GM23338 (cell line): ENCODE data around the gene PAX5. TPM values are rescaled to one million over a fixed set of nuclear protein-coding genes. Genes with fewer than 3 reads are reported as not detected.

ENCODE experiments used
- ATAC-seq: fragments of 200-7000 bp; cut with Tn5 transposase; 3 replicates; pipeline ENCODE4 v1.9.1; 2020
- DNase-seq: peaks from one replicate; pipeline ENCODE4 v3.0.0-alpha.2; 2015; ENCODE audit warnings: low spot score
- H2AFZ ChIP-seq: fragments of 200-600 bp; sonication (generic); 2 replicates; pipeline ENCODE4 v1.8.0; 2016; ENCODE audit warnings: antibody characterized with exemption, mild to moderate bottlenecking, moderate library complexity
- H3F3A ChIP-seq: fragments of 200-600 bp; sonication (generic); replicated peaks from 2 replicates; pipeline ENCODE4 v1.8.0; 2017; ENCODE audit warnings: antibody characterized with exemption, mixed run types, low read depth
- H3K27ac ChIP-seq: fragments of 200-600 bp; sonication (generic); 2 replicates; pipeline ENCODE4 v1.6.1; 2016; ENCODE audit warnings: low read depth
- H3K27me3 ChIP-seq: fragments of 200-600 bp; sonication (generic); 2 replicates; pipeline ENCODE4 v1.8.0; 2016; ENCODE audit warnings: mild to moderate bottlenecking, mixed run types, moderate library complexity; ENCODE audit not compliant: insufficient read depth
- H3K36me3 ChIP-seq: fragments of 200-600 bp; sonication (generic); 2 replicates; pipeline ENCODE4 v1.8.0; 2016; ENCODE audit warnings: mild to moderate bottlenecking; ENCODE audit not compliant: insufficient read depth
- H3K4me1 ChIP-seq: fragments of 200-600 bp; sonication (generic); 2 replicates; pipeline ENCODE4 v1.8.0; 2016; ENCODE audit warnings: mild to moderate bottlenecking, moderate library complexity; ENCODE audit not compliant: insufficient read depth
- H3K4me2 ChIP-seq: fragments of 200-600 bp; sonication (generic); 2 replicates; pipeline ENCODE4 v1.7.1; 2017; ENCODE audit warnings: mixed run types
- H3K4me3 ChIP-seq: fragments of 200-600 bp; sonication (generic); 2 replicates; pipeline ENCODE4 v1.6.1; 2016; ENCODE audit warnings: mixed run types
- H3K79me2 ChIP-seq: fragments of 200-600 bp; sonication (generic); replicated peaks from 2 replicates; pipeline ENCODE4 v1.8.0; 2017; ENCODE audit warnings: mild to moderate bottlenecking; ENCODE audit not compliant: insufficient read depth
- H3K9me2 ChIP-seq: fragments of 200-600 bp; sonication (generic); 2 replicates; pipeline ENCODE4 v1.8.0; 2017; ENCODE audit not compliant: insufficient read depth
- H4K20me1 ChIP-seq: fragments of 200-600 bp; sonication (generic); replicated peaks from 2 replicates; pipeline ENCODE4 v1.8.0; 2017; ENCODE audit warnings: mild to moderate bottlenecking; ENCODE audit not compliant: insufficient read depth
- H3K27ac Mint-ChIP-seq: 2 replicates; pipeline ENCODE4 v1.8.0; 2020; ENCODE audit warnings: inconsistent platforms, mild to moderate bottlenecking, moderate library complexity, mixed read lengths
- H3K27me3 Mint-ChIP-seq: 3 replicates; pipeline ENCODE4 v1.8.0; 2022; ENCODE audit warnings: low read depth, mild to moderate bottlenecking, moderate library complexity, mixed read lengths, inconsistent platforms; ENCODE audit not compliant: insufficient read depth, poor library complexity
- H3K36me3 Mint-ChIP-seq: 3 replicates; pipeline ENCODE4 v1.8.0; 2021; ENCODE audit warnings: low read depth, mild to moderate bottlenecking, inconsistent platforms, moderate library complexity, mixed read lengths
- H3K4me1 Mint-ChIP-seq: 3 replicates; pipeline ENCODE4 v1.8.0; 2020; ENCODE audit warnings: mild to moderate bottlenecking, inconsistent platforms, mixed read lengths
- H3K4me3 Mint-ChIP-seq: 3 replicates; pipeline ENCODE4 v1.8.0; 2021; ENCODE audit warnings: moderate library complexity, mild to moderate bottlenecking, inconsistent platforms, mixed read lengths
- H3K9me3 Mint-ChIP-seq: 3 replicates; pipeline ENCODE4 v1.8.0; 2020; ENCODE audit warnings: moderate library complexity, mild to moderate bottlenecking, inconsistent platforms, mixed read lengths
- CREB1 ChIP-seq: fragments of 250-450 bp; sonication (Bioruptor Pico); IDR thresholded peaks from 2 replicates; pipeline ENCODE4 v1.5.0; 2020; ENCODE audit warnings: low read depth, mild to moderate bottlenecking, moderate library complexity
- EZH2 ChIP-seq: fragments of 200-600 bp; sonication (generic); IDR thresholded peaks from one replicate; pipeline ENCODE4 v1.8.0; 2017; ENCODE audit warnings: antibody characterized with exemption, mild to moderate bottlenecking, low read depth; ENCODE audit not compliant: unreplicated experiment
- EZH2phosphoT487 ChIP-seq: fragments of 200-600 bp; sonication (generic); IDR thresholded peaks from one replicate; pipeline ENCODE4 v1.8.1; 2018; ENCODE audit warnings: antibody characterized with exemption; ENCODE audit not compliant: unreplicated experiment
- JUNB ChIP-seq: IDR thresholded peaks from one replicate; pipeline ENCODE4 v1.6.1; 2016; ENCODE audit warnings: antibody characterized with exemption; ENCODE audit not compliant: unreplicated experiment
- NANOG ChIP-seq: IDR thresholded peaks from 2 replicates; pipeline ENCODE4 v1.6.1; 2016; ENCODE audit warnings: antibody characterized with exemption, borderline replicate concordance
- POLR2AphosphoS5 ChIP-seq: IDR thresholded peaks from 2 replicates; pipeline ENCODE4 v1.6.1; 2016; ENCODE audit warnings: antibody characterized with exemption, low read depth
- STAT1 ChIP-seq: IDR thresholded peaks from one replicate; pipeline ENCODE4 v1.6.1; 2016; ENCODE audit warnings: antibody characterized with exemption; ENCODE audit not compliant: unreplicated experiment
- ZNF114 ChIP-seq: fragments of 250-450 bp; sonication (Bioruptor Pico); IDR thresholded peaks from 2 replicates; pipeline ENCODE4 v1.5.0; 2020; ENCODE audit warnings: mild to moderate bottlenecking, moderate library complexity
- ZNF331 ChIP-seq: fragments of 250-450 bp; sonication (Bioruptor Pico); IDR thresholded peaks from 2 replicates; pipeline ENCODE4 v1.5.0; 2020; ENCODE audit warnings: low read depth, mild to moderate bottlenecking, moderate library complexity
- polyA plus RNA-seq: library from polyadenylated mRNA; unstranded; fragments of >200 nt; fragmentation: Nextera tagmentation; extraction: Ambion mirVana; gene quantifications from 2 replicates; pipeline ENCODE4 v1.2.1, GENCODE V29; 2016
- total RNA-seq: library from RNA; depleted of rRNA; stranded (reverse); fragments of >200 nt; shearing (Covaris generic); gene quantifications from 2 replicates; pipeline ENCODE4 v1.2.3, GENCODE V29; 2014
- TF ChIP-seq, protein P1 (sequence below): IDR thresholded peaks from 2 replicates; pipeline ENCODE4 v1.6.1; 2016; ENCODE audit warnings: antibody characterized with exemption
- TF ChIP-seq, protein P2 (sequence below): IDR thresholded peaks from one replicate; pipeline ENCODE4 v1.6.1; 2018; ENCODE audit warnings: antibody characterized with exemption; ENCODE audit not compliant: unreplicated experiment
- TF ChIP-seq, protein P3 (sequence below), 2 experiments: fragments of 200-600 bp in 1 of 2; sonication (generic) in 1 of 2; conservative IDR thresholded peaks; 2 replicates each; pipeline versions ENCODE4 v1.5.1 to v1.6.1; 2016 to 2017; ENCODE audit warnings: antibody characterized with exemption in 2 of 2, low read depth in 2 of 2, mild to moderate bottlenecking in 2 of 2, moderate library complexity in 1 of 2
- TF ChIP-seq, protein P4 (sequence below): fragments of 250-450 bp; sonication (Bioruptor Pico); IDR thresholded peaks from 2 replicates; pipeline ENCODE4 v1.5.0; 2020; ENCODE audit warnings: mild to moderate bottlenecking, moderate library complexity

Gene PAX5
- total and polyA plus RNA-seq, 2 experiments from 2014 or later, result 0.17 to 0.60 TPM

DNA sequence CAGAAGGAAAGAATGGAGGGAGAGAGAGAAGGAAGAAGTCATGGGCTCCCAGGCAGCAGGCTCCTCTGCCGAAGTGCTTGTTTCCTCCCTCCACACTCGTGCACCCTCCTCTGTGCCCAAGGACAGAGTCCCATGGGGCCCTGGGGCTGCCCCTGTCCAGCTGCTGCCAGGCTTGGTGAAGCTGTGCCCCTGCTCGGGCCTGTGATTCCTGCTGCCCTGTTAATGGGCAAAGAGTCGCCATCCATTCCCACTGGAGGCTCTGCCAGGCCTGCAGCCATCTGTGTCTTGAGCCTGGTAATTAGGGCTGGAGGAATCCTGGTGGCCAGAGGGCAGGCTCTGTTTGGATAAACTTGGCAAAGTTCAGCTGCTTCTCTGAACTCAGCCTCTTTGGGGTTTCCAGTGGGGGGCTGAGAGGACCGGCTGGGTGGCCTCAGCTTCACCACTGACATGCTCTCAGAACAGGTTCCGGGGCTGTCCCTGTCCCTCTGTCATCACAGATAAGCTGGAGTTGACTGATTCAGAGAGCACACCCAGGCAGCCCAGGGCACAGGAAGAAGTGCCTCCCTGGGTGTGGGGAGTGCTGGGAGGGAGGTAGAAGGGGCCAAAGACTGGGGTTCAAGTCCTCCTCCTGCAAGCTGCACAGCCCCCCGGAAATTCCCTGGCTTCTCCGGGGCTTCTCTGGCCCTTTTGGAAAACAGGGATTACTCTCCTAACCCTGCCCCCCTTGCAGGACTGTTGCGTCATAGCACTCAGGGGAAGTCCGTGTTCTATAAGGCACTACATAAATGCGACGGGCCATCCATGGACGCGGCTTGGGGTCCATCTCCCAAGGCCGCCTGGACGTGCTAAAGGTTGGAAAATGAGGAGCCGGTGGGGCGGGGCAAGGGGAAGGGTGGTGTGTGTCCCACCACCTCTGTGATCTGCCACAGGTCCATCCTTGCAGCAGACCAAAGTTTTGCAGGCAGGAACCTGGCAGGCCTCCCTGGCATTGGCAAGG is 154.8 kb downstream of the PAX5 start:
- no peak overlapping the region for H3K4me3 Mint-ChIP-seq
- no peak for ATAC-seq

More for the DNA sequence above, 154.8 kb downstream of the PAX5 start:
- Histone ChIP-seq H4K20me1 (no peaks in the 10 kb centered on the region), H3K4me1 (no peaks in the 10 kb centered on the region), H3K9me2 (no peaks in the 10 kb centered on the region), H3F3A (no peaks in the 10 kb centered on the region), H3K27ac (no peak overlapping the region), H3K4me3 (no peak overlapping the region), H3K27me3 (no peaks in the 10 kb centered on the region), H3K4me2 (no peak overlapping the region), H2AFZ (no peak overlapping the region), H3K79me2 (no peaks in the 10 kb centered on the region), H3K36me3 (no peaks in the 10 kb centered on the region)
- TF ChIP-seq CREB1 (CRISPR knock-in tag) (no peak), JUNB (no peak), ZNF114 (CRISPR knock-in tag) (no peak), POLR2AphosphoS5 (no peak), EZH2 (no peak), ZNF331 (CRISPR knock-in tag) (no peak), EZH2phosphoT487 (no peak), STAT1 (no peak), NANOG (no peak)
- TF ChIP-seq, protein P1, sequence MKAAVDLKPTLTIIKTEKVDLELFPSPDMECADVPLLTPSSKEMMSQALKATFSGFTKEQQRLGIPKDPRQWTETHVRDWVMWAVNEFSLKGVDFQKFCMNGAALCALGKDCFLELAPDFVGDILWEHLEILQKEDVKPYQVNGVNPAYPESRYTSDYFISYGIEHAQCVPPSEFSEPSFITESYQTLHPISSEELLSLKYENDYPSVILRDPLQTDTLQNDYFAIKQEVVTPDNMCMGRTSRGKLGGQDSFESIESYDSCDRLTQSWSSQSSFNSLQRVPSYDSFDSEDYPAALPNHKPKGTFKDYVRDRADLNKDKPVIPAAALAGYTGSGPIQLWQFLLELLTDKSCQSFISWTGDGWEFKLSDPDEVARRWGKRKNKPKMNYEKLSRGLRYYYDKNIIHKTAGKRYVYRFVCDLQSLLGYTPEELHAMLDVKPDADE, result no peak
- TF ChIP-seq, protein P2, sequence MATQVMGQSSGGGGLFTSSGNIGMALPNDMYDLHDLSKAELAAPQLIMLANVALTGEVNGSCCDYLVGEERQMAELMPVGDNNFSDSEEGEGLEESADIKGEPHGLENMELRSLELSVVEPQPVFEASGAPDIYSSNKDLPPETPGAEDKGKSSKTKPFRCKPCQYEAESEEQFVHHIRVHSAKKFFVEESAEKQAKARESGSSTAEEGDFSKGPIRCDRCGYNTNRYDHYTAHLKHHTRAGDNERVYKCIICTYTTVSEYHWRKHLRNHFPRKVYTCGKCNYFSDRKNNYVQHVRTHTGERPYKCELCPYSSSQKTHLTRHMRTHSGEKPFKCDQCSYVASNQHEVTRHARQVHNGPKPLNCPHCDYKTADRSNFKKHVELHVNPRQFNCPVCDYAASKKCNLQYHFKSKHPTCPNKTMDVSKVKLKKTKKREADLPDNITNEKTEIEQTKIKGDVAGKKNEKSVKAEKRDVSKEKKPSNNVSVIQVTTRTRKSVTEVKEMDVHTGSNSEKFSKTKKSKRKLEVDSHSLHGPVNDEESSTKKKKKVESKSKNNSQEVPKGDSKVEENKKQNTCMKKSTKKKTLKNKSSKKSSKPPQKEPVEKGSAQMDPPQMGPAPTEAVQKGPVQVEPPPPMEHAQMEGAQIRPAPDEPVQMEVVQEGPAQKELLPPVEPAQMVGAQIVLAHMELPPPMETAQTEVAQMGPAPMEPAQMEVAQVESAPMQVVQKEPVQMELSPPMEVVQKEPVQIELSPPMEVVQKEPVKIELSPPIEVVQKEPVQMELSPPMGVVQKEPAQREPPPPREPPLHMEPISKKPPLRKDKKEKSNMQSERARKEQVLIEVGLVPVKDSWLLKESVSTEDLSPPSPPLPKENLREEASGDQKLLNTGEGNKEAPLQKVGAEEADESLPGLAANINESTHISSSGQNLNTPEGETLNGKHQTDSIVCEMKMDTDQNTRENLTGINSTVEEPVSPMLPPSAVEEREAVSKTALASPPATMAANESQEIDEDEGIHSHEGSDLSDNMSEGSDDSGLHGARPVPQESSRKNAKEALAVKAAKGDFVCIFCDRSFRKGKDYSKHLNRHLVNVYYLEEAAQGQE, result no peak
- TF ChIP-seq, protein P3, sequence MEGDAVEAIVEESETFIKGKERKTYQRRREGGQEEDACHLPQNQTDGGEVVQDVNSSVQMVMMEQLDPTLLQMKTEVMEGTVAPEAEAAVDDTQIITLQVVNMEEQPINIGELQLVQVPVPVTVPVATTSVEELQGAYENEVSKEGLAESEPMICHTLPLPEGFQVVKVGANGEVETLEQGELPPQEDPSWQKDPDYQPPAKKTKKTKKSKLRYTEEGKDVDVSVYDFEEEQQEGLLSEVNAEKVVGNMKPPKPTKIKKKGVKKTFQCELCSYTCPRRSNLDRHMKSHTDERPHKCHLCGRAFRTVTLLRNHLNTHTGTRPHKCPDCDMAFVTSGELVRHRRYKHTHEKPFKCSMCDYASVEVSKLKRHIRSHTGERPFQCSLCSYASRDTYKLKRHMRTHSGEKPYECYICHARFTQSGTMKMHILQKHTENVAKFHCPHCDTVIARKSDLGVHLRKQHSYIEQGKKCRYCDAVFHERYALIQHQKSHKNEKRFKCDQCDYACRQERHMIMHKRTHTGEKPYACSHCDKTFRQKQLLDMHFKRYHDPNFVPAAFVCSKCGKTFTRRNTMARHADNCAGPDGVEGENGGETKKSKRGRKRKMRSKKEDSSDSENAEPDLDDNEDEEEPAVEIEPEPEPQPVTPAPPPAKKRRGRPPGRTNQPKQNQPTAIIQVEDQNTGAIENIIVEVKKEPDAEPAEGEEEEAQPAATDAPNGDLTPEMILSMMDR (conservative IDR thresholded peaks at IDR 0.05; ENCODE audit: low read depth in 2 of 2), result no peak
- TF ChIP-seq, protein P4, sequence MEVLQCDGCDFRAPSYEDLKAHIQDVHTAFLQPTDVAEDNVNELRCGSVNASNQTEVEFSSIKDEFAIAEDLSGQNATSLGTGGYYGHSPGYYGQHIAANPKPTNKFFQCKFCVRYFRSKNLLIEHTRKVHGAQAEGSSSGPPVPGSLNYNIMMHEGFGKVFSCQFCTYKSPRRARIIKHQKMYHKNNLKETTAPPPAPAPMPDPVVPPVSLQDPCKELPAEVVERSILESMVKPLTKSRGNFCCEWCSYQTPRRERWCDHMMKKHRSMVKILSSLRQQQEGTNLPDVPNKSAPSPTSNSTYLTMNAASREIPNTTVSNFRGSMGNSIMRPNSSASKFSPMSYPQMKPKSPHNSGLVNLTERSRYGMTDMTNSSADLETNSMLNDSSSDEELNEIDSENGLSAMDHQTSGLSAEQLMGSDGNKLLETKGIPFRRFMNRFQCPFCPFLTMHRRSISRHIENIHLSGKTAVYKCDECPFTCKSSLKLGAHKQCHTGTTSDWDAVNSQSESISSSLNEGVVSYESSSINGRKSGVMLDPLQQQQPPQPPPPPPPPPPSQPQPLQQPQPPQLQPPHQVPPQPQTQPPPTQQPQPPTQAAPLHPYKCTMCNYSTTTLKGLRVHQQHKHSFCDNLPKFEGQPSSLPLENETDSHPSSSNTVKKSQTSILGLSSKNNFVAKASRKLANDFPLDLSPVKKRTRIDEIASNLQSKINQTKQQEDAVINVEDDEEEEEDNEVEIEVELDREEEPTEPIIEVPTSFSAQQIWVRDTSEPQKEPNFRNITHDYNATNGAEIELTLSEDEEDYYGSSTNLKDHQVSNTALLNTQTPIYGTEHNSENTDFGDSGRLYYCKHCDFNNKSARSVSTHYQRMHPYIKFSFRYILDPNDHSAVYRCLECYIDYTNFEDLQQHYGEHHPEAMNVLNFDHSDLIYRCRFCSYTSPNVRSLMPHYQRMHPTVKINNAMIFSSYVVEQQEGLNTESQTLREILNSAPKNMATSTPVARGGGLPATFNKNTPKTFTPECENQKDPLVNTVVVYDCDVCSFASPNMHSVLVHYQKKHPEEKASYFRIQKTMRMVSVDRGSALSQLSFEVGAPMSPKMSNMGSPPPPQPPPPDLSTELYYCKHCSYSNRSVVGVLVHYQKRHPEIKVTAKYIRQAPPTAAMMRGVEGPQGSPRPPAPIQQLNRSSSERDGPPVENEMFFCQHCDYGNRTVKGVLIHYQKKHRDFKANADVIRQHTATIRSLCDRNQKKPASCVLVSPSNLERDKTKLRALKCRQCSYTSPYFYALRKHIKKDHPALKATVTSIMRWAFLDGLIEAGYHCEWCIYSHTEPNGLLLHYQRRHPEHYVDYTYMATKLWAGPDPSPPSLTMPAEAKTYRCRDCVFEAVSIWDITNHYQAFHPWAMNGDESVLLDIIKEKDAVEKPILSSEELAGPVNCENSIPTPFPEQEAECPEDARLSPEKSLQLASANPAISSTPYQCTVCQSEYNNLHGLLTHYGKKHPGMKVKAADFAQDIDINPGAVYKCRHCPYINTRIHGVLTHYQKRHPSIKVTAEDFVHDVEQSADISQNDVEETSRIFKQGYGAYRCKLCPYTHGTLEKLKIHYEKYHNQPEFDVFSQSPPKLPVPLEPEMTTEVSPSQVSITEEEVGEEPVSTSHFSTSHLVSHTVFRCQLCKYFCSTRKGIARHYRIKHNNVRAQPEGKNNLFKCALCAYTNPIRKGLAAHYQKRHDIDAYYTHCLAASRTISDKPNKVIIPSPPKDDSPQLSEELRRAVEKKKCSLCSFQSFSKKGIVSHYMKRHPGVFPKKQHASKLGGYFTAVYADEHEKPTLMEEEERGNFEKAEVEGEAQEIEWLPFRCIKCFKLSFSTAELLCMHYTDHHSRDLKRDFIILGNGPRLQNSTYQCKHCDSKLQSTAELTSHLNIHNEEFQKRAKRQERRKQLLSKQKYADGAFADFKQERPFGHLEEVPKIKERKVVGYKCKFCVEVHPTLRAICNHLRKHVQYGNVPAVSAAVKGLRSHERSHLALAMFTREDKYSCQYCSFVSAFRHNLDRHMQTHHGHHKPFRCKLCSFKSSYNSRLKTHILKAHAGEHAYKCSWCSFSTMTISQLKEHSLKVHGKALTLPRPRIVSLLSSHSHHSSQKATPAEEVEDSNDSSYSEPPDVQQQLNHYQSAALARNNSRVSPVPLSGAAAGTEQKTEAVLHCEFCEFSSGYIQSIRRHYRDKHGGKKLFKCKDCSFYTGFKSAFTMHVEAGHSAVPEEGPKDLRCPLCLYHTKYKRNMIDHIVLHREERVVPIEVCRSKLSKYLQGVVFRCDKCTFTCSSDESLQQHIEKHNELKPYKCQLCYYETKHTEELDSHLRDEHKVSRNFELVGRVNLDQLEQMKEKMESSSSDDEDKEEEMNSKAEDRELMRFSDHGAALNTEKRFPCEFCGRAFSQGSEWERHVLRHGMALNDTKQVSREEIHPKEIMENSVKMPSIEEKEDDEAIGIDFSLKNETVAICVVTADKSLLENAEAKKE (CRISPR knock-in tag), result no peak
- Mint-ChIP-seq H3K27me3 (peaks cover 6% of the 10 kb centered on the region), H3K27ac (no peak overlapping the region), H3K4me1 (no peaks in the 10 kb centered on the region; the same call in 2 of the 3 replicates), H3K9me3 (peaks cover 9% of the 10 kb centered on the region; the same call in 2 of the 3 replicates), H3K36me3 (no peaks in the 10 kb centered on the region)
- DNase-seq, result no peak
